ENCODE results near the gene ERMP1.
A peak's percentile ranks its signal among the peaks of the same experiment; 100 is the strongest.
"Not testable (repeated sequence)": the region's sequence is repeated elsewhere in the genome, so short reads cannot be mapped to it uniquely, and the experiment has no call there.

The ERMP1 gene

DNA sequence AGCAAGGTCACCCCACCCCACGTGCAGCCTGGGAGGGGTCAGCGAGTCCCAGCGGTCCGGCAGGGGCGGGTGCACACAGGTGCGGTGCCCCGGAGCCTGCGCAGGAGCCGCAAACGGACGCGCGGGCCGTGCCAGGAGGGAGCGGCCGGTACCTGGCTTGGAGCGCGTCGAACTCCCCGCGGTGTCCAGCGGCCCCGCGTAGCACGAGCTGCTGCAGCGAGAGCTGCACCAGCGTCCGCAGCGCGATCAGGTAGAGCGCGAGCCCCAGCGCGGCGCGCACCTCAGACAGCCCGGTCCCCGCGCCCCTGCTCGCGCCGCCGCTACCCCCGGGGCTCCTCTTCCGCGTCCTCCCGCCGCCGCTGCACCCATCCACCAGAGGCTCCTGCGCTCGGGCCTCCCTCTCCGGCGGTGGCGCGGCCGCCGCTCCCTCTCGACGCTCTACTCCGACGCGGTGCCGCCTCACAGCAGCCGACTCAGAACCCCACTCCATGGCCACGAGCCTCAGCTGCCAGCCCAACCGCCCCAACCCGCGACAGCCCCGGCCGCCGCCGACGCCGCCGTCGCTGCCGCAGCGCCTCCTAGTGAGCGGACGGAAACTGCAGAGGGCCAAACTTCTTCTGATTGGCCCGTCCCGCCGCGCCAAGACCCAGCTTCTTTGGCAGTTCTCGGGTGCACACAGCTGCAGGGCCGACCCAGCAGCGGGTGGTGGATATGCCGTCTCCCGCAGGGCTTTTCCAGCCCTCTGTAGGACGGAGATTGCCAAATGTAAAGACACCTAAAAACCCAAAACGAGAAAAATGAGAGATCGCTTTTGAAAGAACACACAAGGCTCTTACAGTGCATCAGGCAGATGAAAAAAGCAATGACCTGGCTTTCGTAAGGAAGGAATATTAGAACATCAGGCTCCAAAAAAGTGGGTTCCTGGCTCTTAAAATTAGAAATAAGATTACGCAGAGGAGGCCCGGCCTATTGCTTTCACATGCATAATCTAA is at the start of gene ERMP1:
Gene ERMP1, minus strand, starts transcription at position 580 of the 992 bp plus-strand sequence. Its CDS starts 90 bp downstream, at position 490.
- DNase-seq: peak; percentile 83 to 91

DNA sequence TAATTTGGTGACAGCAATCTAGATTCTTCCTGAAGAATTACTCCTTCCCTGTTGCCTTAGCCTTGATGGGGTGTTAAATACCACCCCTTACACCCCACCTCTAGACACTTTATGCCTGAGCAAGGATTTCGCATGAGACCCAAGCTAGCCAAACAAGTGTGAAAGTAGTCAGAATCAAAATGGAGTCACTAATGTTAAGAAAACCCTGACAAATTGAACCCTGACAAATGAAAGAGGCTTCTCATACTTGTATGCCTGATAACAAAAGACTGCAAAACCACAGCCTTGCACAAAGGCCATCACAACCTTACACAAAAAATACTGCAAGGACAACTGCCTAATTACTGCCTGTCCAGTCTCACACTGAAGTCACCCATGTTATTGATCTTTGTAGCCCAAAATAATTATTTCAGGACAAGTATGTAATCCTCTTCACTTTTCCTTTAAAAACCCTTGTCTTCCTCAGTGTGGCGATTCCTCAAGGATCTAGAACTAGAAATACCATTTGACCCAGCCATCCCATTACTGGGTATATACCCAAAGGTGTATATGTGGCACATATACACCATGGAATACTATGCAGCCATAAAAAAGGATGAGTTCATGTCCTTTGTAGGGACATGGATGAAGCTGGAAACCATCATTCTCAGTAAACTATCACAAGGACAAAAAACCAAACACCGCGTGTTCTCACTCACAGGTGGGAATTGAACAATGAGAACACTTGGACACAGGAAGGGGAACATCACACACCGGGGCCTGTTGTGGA is 49.5 kb upstream of the ERMP1 start:
- not testable (repeated sequence) for DNase-seq

GRCh38 chr9:5879419-5880181 is 46.7 kb upstream of the ERMP1 start:
- DNase-seq: no peak

DNA sequence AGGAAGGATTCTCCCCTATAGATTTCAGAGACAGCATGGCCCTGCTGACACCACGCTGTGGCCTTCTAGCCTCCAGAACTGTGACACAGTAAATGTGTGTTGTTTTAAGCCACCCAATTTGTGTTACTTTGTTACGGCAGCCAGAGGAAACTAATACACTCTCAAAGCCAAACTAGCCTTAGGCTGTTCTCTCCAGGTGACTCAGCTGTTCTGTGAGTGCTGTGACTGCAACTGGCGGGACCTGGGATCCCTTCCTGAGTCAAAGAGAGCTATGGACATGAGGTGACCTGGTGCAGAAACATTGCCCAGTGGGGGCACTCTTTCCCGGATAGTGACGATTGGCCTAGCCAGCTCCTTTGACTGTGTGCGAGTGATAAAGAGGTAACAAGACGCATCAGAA is 43.8 kb upstream of the ERMP1 start:
- no peak for DNase-seq

DNA sequence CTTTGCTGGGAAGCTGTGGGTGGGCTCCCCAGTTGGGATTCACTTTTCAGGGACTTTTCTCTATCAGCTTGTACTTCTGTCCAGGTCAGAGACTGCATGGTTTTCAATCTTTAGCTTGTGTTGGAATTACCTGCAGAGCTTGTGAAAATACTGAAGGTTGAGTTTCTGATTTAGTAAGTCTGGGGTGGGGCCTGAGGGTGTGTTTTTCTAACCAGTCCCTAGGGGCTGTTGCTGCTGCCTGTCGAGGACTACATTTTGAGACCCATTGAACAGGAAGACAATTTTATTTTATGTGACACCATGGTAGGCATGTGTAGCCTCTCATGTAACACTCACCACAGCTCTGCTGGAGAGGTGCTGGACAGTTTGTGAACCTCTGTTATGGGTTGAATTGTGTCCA is 43.1 kb upstream of the ERMP1 start:
- no peak for DNase-seq

DNA sequence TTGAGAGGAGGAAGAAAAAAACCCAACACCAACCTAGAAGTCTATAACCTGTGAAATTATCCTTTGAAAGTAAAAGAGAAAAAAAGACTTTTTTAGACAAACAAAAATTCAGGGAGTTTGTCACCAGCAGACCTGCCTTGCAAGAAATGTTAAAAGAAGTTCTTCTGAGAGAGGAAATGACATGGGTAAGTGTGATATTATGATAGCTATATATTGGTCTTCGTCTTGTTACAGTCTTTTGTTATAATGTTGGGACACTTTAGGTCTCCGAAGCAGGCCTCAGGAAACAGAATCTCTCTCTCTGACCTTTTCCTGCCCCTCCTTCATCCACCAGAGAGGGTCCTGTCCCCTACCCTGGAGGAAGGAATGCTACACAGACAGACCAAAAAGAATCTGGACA is 41.1 kb upstream of the ERMP1 start:
- no peak for DNase-seq

GRCh38 chr9:5873439-5873838 is 40.5 kb upstream of the ERMP1 start:
- no peak for DNase-seq

DNA sequence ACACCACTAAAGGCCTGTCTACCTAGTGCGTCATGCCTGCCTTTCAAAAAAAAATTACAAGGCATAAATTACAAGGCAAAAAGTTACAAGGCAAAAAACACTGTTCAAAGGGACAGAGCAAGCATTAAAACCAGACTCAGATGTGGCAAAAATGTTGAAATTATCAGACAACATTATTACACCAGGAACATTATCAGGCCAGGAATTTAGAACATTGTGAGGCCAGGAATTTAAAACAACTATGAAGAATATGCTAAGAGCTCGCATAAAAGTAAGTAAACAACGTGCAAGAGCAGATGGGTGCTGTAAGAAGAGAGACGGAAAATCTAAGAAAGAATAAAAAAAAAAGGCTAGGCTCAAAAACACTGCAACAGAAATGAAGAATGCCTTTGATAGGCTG is 39.6 kb upstream of the ERMP1 start:
- DNase-seq: no peak

GRCh38 chr9:5871785-5872184 is 38.9 kb upstream of the ERMP1 start:
- no peak for DNase-seq

DNA sequence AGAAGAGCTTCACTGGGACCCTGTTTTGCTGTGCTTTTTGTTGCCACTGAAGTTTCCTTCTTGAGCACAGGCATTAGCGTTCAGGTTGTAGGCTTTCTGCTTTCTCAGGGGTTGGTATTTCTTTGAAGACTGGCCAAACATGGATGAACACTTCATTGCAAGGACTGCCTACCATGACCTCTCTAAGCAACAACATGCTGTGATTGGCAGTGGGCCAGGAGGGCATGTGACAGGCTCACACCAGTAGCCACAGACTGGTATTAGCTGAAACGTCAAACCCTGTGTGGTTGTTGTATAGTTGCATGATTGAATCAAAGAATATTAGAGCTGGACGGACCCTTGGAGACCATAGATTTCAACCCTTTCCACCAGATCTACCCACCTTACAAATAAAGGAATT is 37.8 kb upstream of the ERMP1 start:
- no peak for DNase-seq

- no peak for DNase-seq
These were observed 37.1 kb upstream of the ERMP1 start for GRCh38 chr9:5870020-5870339.

DNA sequence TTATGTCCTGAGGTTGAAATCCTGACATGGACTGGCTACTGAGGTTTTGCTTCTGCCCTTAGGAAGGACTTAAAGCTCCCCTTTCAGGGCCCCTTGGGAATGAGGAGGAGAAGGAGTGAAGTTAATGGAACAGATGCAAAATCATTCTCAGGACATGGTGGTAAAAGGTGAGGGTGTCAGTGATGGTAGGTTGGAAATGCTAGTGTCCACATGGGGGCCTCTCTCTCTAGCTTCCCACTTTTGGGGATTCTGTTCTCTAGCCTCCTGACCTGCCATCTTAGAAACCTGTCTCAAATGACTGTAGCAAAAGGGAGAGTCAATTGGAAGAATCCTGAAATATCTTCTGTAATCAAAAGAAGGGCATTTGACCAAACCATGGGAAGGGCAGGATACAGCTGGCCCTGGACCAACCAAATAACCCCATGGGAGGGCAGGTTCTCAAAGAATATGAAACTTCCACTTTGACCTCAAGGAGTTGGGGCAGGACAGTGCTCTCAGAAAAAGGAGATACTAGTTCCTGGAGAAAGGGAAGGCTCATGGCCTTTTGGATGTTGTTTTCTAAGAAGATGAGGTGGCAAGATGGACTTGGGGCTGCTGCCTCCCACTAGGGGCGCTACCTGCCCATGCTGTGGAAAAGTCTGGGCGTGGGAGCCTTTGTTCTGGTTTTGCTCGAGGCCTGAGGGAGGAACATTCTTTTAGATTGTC is 36.5 kb upstream of the ERMP1 start:
- DNase-seq: no peak

- DNase-seq: no peak
These were observed 35.3 kb upstream of the ERMP1 start for GRCh38 chr9:5868235-5868634.

- DNase-seq: no peak
These were observed 33.8 kb upstream of the ERMP1 start for GRCh38 chr9:5866685-5867084.

DNA sequence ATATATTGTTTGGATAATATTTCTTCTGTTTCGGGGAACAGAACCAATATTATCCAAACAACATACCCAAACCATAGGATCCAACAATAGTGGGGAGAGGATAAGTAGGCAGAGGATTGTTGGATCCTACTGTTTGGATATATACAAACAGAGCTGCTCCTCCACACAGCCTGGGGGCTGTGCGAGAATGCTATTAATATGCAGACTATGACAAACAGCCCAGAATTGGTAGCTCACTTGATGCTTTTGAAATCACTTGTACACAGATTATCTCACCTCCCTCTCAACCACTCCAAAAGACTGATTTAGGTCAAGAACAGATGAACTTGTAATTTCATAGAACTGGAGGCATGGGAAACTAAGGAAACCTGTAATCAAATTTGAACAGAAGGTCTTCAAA is 33.4 kb upstream of the ERMP1 start:
- no peak for DNase-seq

- DNase-seq: no peak
These were observed 31.5 kb upstream of the ERMP1 start for GRCh38 chr9:5864446-5864845.

- DNase-seq: no peak
These were observed 30.3 kb upstream of the ERMP1 start for GRCh38 chr9:5863092-5863746.

GRCh38 chr9:5858833-5859232 is 25.9 kb upstream of the ERMP1 start:
- DNase-seq: no peak

- DNase-seq: no peak
These were observed 25.0 kb upstream of the ERMP1 start for GRCh38 chr9:5857928-5858327.

GRCh38 chr9:5854063-5854790 is 21.3 kb upstream of the ERMP1 start:
- no peak for DNase-seq

GRCh38 chr9:5853617-5854016 is 20.7 kb upstream of the ERMP1 start:
- DNase-seq: no peak

Data from stimulated activated CD4-positive, alpha-beta T cell treated with anti-CD3 and anti-CD28 coated beads, Interleukin-4, amount 100 ng/mL, for 4 hours (primary cell).